ENCODE results near the gene LYVE1.

LYVE1 gene

GRCh38 chr11:10520562-10520961 lies 47.9 kb downstream of the LYVE1 start:
- no peak for DNase-seq (ENCODE audit: low spot score)

GRCh38 chr11:10519630-10520029 lies 48.8 kb downstream of the LYVE1 start:
- no peak for DNase-seq (ENCODE audit: low spot score)

GRCh38 chr11:10518891-10519290 lies 49.6 kb downstream of the LYVE1 start:
- no peak for DNase-seq (ENCODE audit: low spot score)

GRCh38 chr11:10518123-10518522 lies 50.3 kb downstream of the LYVE1 start:
- no peak for DNase-seq (ENCODE audit: low spot score)

- DNase-seq (ENCODE audit: low spot score) = no peak
These were observed 53.0 kb downstream of the LYVE1 start for GRCh38 chr11:10515418-10515817.

GRCh38 chr11:10514709-10515108 lies 53.8 kb downstream of the LYVE1 start:
- DNase-seq (ENCODE audit: low spot score) = no peak

GRCh38 chr11:10514202-10514601 lies 54.3 kb downstream of the LYVE1 start:
- peak; percentile 22 for DNase-seq (ENCODE audit: low spot score)

- DNase-seq (ENCODE audit: low spot score) = no peak
These were observed 57.3 kb downstream of the LYVE1 start for GRCh38 chr11:10511181-10511621.
